A673 (cell line): Measurements from ENCODE around the gene SLC48A1. TPM values are rescaled to one million over a fixed set of nuclear protein-coding genes. Genes with fewer than 3 reads are reported as not detected.

ENCODE experiments used
- BruUV-seq: library from RNA; stranded (reverse); fragments of 400-500 nt; replicated peaks from 2 replicates; lab custom pipeline; 2021; lab: Mats Ljungman, UMichigan
- CTCF ChIA-PET: fragments of 300-600 bp; sonication (Branson Sonifier 250); formaldehyde crosslinking; loops from one replicate; lab custom pipeline; 2022; ENCODE audit warnings: antibody characterized with exemption; lab: Charles Lee
- POLR2A ChIA-PET: fragments of 300-600 bp; sonication (Branson Sonifier 250); formaldehyde crosslinking; loops from one replicate; lab custom pipeline; 2022; ENCODE audit warnings: antibody characterized with exemption; ENCODE audit not compliant: low non-redundant PET; lab: Charles Lee
- DNase-seq: peaks from one replicate; pipeline ENCODE4 v3.0.0-alpha.2; 2015; ENCODE audit warnings: low spot score
- H3K27ac ChIP-seq: fragments of 200-600 bp; sonication (generic); 2 replicates; pipeline ENCODE4 v1.5.1; 2016; ENCODE audit warnings: mixed run types, low read depth, mild to moderate bottlenecking, mixed read lengths, antibody characterized with exemption, low read length; ENCODE audit not compliant: poor library complexity, severe bottlenecking
- H3K27me3 ChIP-seq: fragments of 200-600 bp; sonication (generic); replicated peaks from 2 replicates; pipeline ENCODE4 v1.6.1; 2017; ENCODE audit warnings: mixed run types, low read depth, mild to moderate bottlenecking, mixed read lengths, antibody characterized with exemption, low read length; ENCODE audit not compliant: insufficient read depth, poor library complexity
- H3K36me3 ChIP-seq: fragments of 200-600 bp; sonication (generic); 2 replicates; pipeline ENCODE4 v1.6.1; 2016; ENCODE audit warnings: mixed run types, mild to moderate bottlenecking, mixed read lengths, antibody characterized with exemption, low read length; ENCODE audit not compliant: insufficient read depth, poor library complexity, severe bottlenecking
- H3K4me1 ChIP-seq: fragments of 200-600 bp; sonication (generic); 2 replicates; pipeline ENCODE4 v1.6.1; 2017; ENCODE audit warnings: mixed run types, mild to moderate bottlenecking, mixed read lengths, antibody characterized with exemption, low read length; ENCODE audit not compliant: insufficient read depth, poor library complexity, severe bottlenecking
- H3K4me3 ChIP-seq: fragments of 200-600 bp; sonication (generic); 2 replicates; pipeline ENCODE4 v1.5.1; 2016; ENCODE audit warnings: low read depth, mixed run types, mild to moderate bottlenecking, mixed read lengths, low read length; ENCODE audit not compliant: poor library complexity, severe bottlenecking
- H3K9me3 ChIP-seq: fragments of 200-600 bp; sonication (generic); 2 replicates; pipeline ENCODE4 v1.6.1; 2016; ENCODE audit warnings: mixed run types, low read depth, mild to moderate bottlenecking, mixed read lengths, antibody characterized with exemption, low read length; ENCODE audit not compliant: poor library complexity, severe bottlenecking
- EZH2 ChIP-seq: fragments of 200-600 bp; sonication (generic); IDR thresholded peaks from 2 replicates; pipeline ENCODE4 v1.6.1; 2017; ENCODE audit warnings: borderline replicate concordance, low read depth, mild to moderate bottlenecking, mixed read lengths, antibody characterized with exemption, low read length; ENCODE audit not compliant: poor library complexity, severe bottlenecking
- intact Hi-C: fragments of 100-400 bp; cut with micrococcal nuclease; formaldehyde crosslinking; loops from one replicate; pipeline ENCODE4 v1.10.0; 2022; ENCODE audit not compliant: unreplicated experiment
- total RNA-seq: library from RNA; stranded (reverse); gene quantifications from 2 replicates; pipeline ENCODE4 v1.2.3, GENCODE V29; 2021
- TF ChIP-seq, protein P1 (sequence below): fragments of 300-800, 200-600 bp; sonication (generic); conservative IDR thresholded peaks from 2 replicates; pipeline ENCODE4 v1.5.1; 2017; ENCODE audit warnings: low read depth, mild to moderate bottlenecking, antibody characterized with exemption, low read length, moderate library complexity, mixed read lengths

SLC48A1 gene
- total RNA-seq, 1 experiment from 2014 or later = 39.3 TPM

DNA sequence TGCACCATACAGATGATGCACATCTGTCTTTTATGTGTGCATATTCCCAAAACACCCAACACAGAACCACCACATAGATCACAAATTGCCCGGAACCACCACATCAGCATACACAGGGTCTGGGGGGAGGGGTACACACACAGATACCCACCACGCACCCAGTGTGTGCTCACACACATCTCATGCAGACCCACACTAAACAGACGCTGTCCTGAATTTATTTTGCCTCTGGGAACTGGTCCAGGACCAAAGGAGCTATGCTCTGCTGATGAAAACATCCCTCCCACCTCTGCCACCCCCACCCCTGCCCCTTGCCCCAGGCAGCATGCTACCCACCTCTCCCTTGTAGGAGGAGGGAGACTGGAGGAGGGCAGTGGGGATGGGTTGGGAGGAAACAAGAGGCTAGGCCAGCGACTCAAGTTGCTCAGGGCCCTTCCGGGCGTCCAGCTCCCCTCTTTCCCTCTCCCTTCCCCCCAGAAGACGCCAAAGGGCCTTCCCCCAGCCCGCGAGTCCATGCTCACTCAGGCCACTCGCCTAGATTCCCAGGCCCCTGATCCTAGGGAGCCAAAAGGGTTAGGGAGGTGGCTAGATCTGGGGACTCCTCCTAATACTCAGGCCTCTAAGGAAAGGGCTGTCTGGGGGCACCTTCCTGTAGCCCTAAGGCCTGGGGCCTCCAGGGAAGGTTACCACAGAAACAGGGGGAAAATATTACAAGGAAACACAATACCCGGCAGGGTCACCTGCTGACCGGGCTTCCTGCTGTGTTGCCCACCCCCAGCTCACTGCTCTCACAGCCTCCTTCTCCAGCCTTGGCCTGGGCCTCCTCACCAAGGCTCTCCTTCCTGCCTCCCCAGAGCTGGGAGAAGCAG lies 43.6 kb downstream of the SLC48A1 start:
- no TSS peak for BruUV-seq
- no peak for DNase-seq
- Histone ChIP-seq H3K36me3 (no peaks in the 10 kb centered on the region), H3K4me3 (no peak overlapping the region), H3K9me3 (no peaks in the 10 kb centered on the region), H3K4me1 (peaks cover 64% of the 10 kb centered on the region), H3K27me3 (no peaks in the 10 kb centered on the region), H3K27ac (peak overlapping the region; percentile 38)
- POLR2A ChIA-PET = interaction anchor here (0.6 kb wide), 1 partner anchor 433 kb away, joined by 3 read pairs; no protein-coding TSS in a partner anchor
- CTCF ChIA-PET = interaction anchor here (0.9 kb wide), 1 partner anchor 21 kb away, joined by 3 read pairs; no protein-coding TSS in a partner anchor
- TF ChIP-seq, protein P1, sequence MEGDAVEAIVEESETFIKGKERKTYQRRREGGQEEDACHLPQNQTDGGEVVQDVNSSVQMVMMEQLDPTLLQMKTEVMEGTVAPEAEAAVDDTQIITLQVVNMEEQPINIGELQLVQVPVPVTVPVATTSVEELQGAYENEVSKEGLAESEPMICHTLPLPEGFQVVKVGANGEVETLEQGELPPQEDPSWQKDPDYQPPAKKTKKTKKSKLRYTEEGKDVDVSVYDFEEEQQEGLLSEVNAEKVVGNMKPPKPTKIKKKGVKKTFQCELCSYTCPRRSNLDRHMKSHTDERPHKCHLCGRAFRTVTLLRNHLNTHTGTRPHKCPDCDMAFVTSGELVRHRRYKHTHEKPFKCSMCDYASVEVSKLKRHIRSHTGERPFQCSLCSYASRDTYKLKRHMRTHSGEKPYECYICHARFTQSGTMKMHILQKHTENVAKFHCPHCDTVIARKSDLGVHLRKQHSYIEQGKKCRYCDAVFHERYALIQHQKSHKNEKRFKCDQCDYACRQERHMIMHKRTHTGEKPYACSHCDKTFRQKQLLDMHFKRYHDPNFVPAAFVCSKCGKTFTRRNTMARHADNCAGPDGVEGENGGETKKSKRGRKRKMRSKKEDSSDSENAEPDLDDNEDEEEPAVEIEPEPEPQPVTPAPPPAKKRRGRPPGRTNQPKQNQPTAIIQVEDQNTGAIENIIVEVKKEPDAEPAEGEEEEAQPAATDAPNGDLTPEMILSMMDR = no peak
- no peak for TF ChIP-seq EZH2
- intact Hi-C loops = no loop called here

DNA sequence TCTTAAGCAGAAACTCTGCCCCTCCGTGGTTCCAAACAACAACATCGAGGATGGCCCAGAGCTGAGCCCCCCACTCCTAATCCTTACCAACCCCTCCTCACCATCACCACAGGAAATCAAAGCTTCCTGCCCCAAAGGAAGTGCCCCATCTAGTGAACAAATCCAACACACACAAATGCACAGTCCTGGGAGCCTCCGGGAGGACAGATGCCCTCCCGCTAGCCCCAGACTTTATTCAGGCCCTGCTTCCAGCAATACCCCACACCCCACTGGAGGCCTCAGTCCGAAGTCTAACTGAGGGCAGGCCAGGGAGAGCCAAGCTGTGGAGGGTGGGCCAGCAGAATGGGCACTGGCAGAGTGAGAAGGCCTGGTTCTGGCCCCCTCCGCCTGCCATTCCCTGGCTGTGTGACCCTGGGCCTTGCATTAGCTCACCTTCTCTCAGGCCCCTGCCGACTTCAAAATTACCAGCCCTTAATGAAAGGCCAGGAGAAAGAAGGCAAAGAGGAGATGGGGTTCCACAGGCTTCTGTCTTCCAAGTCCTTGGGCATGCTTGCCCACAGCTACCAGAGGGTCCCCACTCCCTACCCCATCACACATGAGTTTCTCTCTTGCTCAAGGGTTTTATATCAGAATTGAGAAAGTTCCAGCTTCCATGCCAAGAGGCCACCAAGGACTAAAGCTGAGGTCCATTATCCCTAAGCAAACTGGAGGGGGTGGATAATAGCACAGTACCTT lies 44.4 kb downstream of the SLC48A1 start:
- H3K27ac ChIP-seq = peak overlapping the region; percentile 76
- CTCF ChIA-PET = interaction anchor here (0.9 kb wide), 2 partner anchors 20 to 21 kb away, joined by 3 to 5 read pairs; no protein-coding TSS in a partner anchor

DNA sequence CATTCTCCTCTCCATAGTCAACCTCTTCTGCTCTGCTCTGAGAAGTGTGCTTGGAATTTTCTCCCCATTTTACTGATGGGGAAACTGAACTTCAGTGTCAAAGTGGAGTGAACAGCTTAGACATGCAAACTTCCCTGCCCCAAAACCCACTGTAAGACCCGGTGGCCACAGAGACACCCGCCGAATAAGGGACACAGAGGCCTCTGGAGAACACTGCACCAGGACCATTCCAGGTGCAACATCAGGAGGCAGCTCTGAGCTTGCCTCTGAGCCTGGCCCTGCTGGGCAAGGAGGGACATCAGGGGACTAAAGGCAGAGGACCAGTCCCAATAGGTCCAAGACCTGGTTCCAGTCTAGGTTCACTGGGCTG lies 45.0 kb downstream of the SLC48A1 start:
- intact Hi-C loops = no loop called here
- no peak for TF ChIP-seq EZH2
- TF ChIP-seq, protein P1 = no peak
- H3K4me1 ChIP-seq = peaks cover 57% of the 10 kb centered on the region
- H3K4me3 ChIP-seq = peak overlapping the region; percentile 70
- no peaks in the 10 kb centered on the region for H3K9me3 ChIP-seq
- H3K36me3 ChIP-seq = no peaks in the 10 kb centered on the region
- no TSS peak for BruUV-seq
- peak overlapping the region; percentile 76 for H3K27ac ChIP-seq
- CTCF ChIA-PET = interaction anchor here (0.9 kb wide), 2 partner anchors 19 to 21 kb away, joined by 3 to 5 read pairs; no protein-coding TSS in a partner anchor
- H3K27me3 ChIP-seq = no peaks in the 10 kb centered on the region
- POLR2A ChIA-PET = interaction anchor here (0.6 kb wide), 1 partner anchor 48 kb away, joined by 3 read pairs; no protein-coding TSS in a partner anchor
- DNase-seq = no peak

More for the DNA sequence above, 44.4 kb downstream of the SLC48A1 start:
- Histone ChIP-seq H3K27me3 (no peaks in the 10 kb centered on the region), H3K9me3 (no peaks in the 10 kb centered on the region), H3K36me3 (no peaks in the 10 kb centered on the region), H3K4me3 (no peak overlapping the region), H3K4me1 (peaks cover 61% of the 10 kb centered on the region)
- DNase-seq = no peak
- TSS peak; percentile 43 for BruUV-seq
- intact Hi-C loops = no loop called here
- no peak for TF ChIP-seq EZH2
- TF ChIP-seq, protein P1 = peak; percentile 39
- POLR2A ChIA-PET = interaction anchor here (0.6 kb wide), 1 partner anchor 433 kb away, joined by 3 read pairs; no protein-coding TSS in a partner anchor
